ENCODE measurements around the gene TAB2.
A peak's percentile ranks its signal among the peaks of the same experiment; 100 is the strongest.
"Not testable (repeated sequence)": the region's sequence is repeated elsewhere in the genome, so short reads cannot be mapped to it uniquely, and the experiment has no call there.

Gene TAB2

DNA sequence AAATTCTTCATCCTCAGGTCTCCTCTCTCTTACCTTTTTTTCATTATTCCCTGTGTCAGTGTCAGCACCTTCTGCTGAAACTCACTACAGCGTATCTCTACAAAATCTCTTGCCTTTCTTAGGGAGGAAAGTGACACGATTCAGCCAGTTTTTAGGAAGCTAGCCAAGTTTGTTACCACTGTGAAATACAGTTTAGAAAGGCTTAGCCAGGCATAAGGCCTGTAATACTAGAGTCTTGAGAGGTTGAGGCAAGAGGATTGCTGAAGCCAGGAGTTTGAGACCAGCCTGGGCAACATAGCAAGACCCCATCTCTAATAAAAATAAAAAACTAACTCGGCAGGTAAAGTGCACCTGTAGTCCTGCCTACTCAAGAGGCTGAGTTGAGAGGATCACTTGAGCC lies 16.7 kb downstream of the TAB2 start:
- no peak for DNase-seq (ENCODE audit: low read depth)

DNA sequence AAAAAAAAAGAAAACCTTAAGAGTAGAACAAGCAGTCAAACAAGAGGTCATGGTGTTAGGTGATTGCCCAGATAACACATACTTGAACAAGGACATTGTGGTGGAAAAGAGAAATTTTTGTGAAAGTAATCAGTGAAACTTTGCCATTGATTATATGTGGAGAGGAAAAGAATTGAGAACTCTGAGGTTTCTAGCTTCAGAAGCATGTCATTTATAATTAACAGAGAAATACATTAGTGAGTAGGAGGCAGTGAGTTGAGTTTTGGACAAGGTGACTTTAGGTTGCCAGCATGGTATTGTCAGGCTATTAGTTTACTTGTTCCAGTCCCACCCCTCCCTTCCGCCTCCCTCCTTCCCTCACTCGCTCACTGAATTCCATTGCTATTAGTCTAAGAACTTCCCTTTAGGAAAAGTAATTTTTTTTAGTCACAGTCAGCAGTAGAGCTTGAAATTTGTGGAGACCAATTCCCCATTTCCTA lies 17.2 kb downstream of the TAB2 start:
- no peak for DNase-seq (ENCODE audit: low read depth)

DNA sequence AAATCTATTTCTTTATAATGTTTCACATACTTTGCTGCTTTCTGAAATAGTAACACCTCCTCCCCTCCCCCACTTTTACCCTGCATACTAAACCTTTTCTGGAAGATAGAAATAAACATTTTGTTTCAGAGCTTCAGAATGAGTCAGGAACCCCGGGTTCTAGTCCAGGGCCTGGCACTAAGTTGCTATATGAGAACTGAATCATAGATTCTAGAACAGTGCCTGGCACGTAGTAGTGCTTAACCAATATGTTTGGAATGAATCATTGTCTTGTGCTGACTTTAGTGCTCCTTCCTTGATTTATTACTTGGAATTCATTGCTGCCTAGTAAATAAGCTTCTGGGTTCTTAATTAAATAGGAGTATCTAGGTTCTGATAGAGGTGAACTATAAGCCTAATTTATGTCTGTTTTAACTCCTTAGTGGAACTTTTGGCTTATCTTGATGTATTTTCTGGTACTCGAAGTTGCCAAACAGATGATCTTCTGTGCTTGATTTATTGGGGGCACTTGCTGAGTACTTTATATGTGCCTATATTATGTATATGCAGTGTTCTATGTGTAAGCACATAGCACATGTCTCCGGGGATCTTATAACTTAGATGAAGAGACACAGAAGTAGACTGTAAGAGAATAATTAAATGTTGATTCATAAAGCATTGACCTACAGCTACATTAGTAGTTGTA lies 18.6 kb downstream of the TAB2 start:
- peak; percentile 24 for DNase-seq (ENCODE audit: low read depth)

DNA sequence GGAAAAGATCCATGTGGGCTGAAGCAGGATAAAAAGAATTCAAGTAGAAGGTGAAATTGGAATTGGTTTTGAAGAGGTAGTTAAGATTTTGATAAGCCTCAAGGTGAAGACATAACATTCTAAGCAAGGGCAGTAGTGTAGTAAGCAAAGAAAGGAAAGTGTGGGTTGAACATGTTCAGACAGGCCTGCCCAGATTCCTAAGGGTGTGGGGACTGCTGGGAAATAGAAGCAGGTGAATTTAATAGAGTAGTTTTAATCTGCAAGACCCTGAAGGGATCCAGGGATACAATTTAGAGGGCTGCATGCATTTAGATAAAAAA lies 19.1 kb downstream of the TAB2 start:
- DNase-seq (ENCODE audit: low read depth), result no peak

DNA sequence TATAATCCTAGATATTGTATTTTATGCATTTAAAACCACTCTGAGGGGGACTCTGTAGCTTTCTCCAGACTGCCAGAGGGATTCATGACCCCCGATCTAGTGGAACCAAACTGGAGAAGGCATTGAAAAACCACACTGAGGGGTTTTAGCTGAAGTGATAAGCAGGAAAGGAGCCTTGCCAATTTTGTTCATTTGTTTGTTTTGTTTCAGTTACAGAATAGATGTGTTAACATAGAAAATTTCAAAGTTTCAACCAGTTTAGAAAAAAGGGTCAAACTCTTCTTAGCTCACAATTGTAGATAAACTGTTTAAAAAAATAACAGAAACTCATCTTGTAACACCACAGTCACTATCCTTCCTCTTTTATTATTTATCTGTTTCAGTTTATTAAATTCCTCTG lies 19.8 kb downstream of the TAB2 start:
- no peak for DNase-seq (ENCODE audit: low read depth)

DNA sequence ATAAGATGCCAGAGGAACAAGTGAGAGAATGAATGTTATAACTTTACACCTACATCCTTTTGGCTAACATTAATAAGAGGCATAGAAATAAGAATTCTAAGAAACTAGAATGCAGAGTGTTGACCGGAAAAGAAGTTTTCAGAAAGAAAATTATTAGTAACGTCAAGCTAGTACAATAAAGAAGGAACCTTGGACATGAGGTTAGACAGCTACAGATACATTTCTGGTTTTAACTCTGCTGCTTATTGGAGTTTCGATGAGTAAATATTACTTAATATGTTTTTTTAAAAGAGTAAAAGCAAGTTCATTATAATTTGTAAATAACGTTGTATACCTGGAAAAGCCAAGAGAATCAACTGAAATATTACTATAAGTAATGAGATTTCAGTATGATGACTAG lies 22.7 kb downstream of the TAB2 start:
- DNase-seq (ENCODE audit: low read depth), result no peak

DNA sequence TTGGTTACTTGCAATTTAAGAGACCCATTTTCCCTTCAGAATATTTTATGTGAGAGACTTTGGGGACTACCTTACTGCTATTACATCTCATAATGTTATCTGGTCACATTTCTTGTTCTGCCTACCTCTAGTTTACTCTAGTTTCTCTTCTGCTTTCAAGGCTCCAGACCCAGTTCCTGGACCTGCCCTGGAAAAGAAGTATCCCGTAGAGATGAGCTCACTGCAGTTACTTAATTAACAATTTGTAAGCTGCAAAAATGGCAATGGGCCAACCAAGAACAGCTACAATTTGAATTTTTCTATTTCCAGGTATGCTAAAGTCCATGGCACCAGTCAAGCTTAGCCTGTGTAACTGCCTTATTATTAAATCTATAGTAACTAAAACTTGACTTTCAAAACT lies 25.0 kb downstream of the TAB2 start:
- DNase-seq (ENCODE audit: low read depth), result no peak

DNA sequence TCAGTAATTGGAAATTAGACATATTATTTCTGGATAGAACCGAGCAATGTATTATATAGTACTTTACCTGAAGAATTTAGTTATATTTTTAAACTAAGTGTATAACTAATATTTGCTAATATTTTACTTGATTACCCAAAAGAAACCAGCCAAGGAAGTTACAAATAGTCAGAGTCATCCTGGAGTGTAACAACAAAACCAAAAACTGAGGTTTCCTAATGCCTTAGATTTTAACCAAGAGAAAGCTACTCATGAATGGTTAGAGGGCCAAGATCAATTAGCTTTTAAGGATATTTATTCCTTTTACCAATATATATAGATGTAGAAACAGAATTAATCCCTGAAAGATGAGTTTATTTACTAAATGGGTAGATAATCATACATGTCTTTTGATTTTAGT lies 26.0 kb downstream of the TAB2 start:
- DNase-seq (ENCODE audit: low read depth), result no peak

DNA sequence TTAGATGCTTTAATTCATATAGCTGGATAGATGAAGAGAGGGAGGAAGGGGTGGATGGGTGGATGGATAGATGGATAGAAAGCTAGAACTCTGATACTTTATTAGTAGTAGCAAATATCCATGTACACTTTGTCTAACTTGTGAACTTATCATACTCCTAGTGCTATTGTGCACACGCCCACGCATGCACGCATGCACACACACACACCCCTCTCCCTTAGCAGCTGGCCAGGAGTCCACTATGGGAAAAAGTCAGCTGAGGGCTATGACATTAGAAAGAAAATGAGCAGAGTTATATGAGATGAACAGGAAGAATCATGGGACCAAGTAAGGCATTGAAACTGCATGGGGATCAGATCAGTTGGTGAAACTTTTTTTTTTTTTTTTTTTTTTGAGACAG lies 28.6 kb downstream of the TAB2 start:
- no peak for DNase-seq (ENCODE audit: low read depth)

DNA sequence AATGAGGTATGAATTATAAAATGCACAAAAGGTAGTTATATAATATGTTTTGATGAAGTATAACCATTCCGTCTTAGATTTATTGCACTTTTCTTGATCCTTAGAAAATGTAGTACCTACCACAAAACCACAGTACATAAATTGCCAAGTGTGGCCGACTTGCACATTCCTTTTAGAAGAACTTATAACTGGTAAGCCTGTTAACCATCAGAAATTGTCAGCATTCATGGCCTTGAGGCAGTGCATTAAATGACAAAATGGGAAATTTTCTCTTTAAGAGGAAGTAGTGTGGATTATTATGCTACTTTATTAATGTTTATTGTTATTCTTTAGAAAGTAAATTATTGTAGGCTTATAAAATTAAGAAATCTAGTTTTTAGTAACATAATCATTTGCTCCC lies 29.6 kb downstream of the TAB2 start:
- DNase-seq (ENCODE audit: low read depth), result no peak

DNA sequence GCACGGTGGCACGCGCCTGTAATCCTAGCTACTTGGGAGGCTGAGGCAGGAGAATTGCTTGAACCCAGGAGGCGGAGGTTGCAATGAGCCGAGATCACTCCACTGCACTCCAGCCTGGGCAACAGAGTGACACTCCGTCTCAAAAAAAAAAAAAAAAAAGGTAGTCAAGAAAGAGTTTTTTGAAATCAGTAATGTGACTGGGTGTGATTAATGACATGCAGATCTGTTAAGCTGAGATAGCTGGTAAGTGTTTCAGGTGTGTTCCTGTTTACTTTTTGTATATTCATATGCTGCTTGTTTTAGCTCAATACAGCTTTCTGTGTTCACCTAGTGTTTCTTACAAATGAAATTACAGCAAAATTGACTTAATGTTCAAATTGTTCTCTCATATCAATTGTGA lies 31.8 kb downstream of the TAB2 start:
- not testable (repeated sequence) for DNase-seq (ENCODE audit: low read depth)

DNA sequence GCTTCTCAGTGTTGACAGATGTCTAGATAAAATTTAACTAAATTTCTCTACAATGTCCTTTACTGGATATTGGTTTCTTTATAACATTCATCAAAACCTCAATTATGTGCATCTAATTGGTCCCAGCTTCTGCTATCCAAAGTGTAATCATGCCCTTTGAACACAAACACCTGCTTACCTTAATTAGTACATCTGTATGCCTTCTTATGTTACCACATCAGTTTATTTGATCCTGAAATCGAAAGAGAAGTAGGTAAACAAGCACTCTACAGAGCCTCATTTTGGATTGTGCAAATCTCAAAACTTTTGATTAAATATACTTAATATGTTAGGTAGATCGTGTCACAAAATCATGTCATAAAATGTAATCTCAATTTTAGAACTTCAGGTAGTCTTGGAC lies 36.5 kb downstream of the TAB2 start:
- DNase-seq (ENCODE audit: low read depth), result no peak

DNA sequence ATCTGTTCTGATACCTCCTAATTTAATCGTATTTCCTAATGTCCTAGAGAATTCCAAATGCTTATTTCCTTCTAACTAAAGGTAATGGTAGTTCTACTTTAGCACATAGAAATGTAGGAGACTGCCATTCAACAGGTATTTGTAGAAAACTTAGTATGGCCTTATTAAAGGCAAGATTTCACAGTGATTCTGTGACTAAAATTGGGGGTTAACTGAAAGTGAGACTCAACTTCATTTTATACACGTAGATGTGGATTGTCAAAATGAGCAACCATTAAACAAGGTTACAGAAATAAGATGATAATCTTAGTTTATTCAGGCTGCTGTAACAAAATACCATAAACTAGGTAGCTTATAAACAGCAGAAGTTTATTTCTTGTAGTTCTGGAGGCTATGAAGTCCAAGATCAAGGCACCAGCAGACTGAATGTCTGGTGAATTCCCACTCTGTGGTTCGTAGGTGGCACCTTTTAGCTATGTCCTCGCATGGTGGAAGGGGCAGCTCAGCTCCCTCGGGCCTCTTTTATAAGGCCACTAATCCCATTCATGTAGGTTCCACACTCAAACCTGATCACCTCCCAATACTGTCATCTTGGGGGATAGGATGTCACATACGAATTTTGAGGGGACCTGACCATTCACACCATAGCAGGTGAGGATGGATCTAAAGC lies 38.7 kb downstream of the TAB2 start:
- no peak for DNase-seq (ENCODE audit: low read depth)

DNA sequence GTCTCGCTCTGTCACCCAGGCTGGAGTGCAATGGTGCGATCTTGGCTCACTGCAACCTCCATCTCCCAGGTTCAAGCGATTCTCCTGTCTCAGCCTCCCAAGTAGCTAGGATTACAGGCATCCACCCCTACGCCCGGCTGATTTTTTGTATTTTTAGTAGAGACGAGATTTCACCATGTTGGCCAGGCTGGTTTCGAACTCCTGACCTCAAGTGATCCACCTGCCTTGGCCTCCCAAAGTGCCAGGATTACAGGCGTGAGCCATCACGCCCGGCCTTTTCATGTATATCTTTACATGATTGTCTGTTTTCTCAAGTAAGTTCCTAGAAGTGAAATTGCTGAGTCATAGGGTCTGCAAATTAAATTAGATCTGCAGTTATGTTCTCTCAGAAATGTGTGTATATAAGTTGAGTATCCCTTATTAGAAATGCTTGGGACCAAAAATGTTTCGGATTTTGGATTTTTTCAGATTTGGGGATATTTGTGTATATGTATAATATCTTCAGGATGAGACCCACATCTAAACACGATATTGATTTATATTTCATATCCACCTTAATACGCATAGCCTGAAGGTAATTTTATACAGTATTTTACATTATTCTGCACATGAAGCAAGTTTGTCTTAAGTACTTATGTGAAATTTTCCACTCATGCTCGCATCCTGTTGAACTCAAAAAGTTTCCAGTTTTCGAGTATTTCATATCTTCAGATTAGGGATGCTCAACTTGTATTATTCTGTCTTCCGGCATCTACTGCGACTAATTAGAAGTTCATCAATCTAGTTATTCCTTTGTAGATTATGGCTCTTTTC lies 40.4 kb downstream of the TAB2 start:
- DNase-seq (ENCODE audit: low read depth), result no peak

DNA sequence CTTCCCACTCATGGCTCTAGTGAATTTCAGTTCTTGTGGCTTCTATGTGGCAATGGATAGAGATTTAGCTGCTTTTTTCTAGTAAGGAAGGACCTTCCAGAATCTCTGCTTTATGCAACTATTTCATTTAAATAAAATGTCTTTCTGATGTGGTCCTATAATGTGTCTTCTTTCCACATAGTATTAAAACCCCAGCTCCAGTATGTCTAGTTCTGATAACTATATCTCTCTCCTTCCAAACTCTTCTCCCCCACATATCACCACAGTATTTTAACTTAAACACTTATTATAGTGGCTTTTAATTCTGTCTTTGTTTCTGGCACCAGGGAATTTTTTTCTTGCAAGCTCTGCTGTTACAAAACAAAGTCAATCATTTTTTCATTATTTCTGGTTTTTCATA lies 41.9 kb downstream of the TAB2 start:
- no peak for DNase-seq (ENCODE audit: low read depth)

DNA sequence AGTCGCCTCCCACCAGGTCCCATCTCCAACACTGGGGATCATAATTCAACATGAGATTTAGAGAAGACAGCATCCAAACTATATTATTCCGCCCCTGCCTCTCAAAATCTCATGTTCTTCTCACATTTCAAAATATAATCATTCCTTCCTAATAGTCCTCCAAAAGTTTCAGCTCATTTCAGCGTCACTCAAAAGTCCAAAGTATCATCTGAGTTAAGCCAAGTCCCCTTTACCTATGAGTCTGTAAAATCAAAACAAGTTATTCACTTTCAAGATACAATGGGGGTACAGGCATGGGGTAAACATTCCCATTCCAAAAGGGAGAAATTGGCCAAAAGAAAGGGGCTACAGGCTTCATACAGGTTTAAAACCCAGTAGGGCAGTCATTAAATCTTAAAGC lies 43.0 kb downstream of the TAB2 start:
- no peak for DNase-seq (ENCODE audit: low read depth)

DNA sequence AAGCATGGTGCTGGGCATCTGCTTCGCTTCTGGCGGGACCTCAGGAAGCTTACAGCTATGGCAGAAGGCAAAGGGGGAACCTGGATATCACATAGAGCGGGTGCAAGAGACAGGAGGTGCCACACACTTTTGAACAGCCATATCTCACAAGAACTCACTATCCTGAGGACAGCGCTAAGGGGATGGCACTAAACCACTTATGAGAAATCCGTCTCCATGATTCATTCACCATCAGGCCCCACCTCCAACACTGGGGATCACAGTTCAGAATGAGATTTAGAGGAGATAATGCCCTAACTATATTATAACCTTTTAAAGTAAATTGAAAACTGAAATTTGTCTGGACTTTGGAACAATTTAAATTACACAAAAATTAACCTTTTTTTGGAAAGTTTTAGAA lies 44.8 kb downstream of the TAB2 start:
- no peak for DNase-seq (ENCODE audit: low read depth)

DNA sequence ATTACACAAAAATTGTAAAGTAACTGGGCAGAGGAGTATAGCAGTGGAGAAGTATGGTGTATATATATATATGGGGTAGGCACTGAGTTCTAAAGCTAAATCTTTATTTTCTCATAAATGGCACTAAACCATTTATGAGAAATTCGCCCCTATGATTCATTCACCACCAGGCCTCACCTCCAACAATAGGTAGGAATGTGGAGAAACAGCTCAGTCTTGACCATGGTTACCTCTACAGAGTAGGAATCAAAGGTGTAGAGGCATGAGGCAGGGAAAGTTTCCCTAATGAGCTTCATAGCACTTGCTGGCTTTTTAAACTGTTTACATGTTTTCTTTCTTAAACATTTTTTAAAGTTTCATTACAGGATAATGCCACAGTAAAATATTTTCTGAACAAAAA lies 45.6 kb downstream of the TAB2 start:
- no peak for DNase-seq (ENCODE audit: low read depth)

DNA sequence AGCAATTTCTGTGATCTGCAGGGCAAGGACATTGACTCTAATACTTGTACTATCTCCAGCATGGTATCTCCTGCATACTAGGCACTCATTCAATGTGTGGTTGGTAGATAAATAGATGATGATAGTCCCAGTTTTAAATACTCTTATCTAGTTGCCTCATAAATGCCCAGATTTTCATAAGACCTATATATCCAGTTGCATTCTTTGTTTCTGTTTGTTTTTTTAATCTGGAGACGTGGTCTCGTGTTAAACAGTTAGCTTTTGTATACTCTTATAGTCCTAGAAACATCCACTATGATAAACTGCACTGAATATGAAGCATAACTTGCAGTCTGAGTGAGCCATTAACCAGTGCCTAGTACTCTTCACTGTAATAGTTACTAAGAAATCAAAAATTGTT lies 47.0 kb downstream of the TAB2 start:
- DNase-seq (ENCODE audit: low read depth), result no peak

DNA sequence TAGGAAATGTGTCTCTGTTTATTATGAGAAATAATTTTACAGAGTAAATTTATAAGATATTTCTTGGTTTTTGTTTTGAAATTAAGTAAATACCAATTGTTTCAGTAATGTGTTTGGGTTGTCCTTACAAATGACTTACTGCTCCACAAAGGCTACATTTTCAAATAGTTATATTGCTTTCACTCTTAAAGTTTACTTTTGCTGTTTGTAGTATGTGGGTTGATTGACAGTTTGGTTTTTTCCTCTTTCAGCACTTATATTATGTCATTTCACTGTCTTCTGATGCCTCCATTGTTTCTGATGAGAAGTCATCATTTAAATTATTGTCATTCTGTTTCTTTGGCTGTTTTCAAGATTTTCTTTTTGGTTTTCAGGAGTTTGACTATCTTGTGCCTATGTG lies 47.7 kb downstream of the TAB2 start:
- DNase-seq (ENCODE audit: low read depth), result no peak

DNA sequence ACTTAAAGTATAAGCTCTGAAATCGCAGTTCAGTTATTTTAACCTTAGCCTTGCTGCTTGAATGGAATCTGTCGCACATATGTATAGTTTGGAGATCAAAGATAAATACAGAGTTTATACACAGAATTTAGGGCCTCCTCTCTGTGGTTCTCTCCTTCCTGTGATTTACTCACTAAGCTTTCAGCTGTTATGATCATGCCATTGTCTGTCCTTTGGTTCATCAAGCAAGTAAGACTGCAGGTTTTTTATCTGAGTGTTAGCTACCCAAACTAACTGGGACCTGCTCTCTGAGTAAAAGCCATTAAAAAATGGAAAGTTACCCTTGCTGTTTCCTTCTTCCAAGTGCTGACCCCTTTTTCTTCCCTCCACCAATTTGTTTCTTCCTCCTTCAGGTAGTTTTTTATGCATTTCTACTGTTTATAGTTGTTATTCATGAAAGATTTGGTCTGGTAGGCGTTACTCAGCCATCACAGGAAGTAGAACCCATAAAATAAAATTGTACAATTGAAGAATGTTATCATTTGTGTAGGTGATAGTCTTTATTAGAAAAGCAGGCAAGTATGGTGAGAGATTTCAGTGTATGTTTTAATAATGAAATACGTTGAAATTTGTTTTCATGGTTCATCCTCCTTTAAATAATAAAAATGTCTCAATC lies 48.9 kb downstream of the TAB2 start:
- no peak for DNase-seq (ENCODE audit: low read depth)

DNA sequence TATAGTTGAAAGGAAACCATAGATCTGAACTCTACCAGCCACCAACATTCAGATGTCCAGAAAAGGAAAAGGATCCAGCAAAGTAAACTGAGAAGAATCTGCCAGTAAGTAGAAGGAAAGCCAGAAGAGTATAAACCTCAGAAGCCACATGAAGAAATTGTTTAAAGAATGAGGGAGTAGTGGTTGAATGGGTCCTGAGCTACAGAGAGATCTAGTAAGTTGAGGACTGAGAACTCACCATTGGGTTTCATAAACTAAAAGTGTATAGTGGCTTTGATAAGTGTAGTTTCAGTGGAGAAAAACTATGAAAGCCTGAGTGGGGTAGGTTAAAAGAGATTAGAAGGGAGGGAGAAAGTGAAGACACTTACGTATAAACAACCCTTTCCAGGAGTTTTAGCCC lies 50.6 kb downstream of the TAB2 start:
- DNase-seq (ENCODE audit: low read depth), result no peak

DNA sequence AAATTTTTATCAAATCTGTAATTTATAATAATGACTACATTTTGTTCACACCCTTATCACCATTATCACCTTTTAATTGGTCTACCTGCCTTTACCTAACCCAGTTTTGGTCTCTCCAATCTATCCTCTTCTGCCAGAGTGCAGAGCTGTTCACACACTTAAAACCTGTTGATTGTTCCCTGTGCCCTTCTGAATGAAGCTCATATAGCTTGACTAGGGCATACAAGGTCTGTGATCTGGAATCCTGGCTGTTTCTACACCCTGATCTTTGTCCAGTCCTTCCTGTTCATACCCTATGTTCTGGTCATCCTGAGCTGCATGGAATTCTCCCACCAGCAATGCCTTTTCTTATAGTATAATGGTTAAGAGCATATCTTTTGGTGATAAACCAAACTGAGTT lies 53.6 kb downstream of the TAB2 start:
- no peak for DNase-seq (ENCODE audit: low read depth)
